OCI-M1 (cell line): ENCODE data around the gene TRRAP.

ENCODE experiments used
- DNase-seq: peaks from one replicate; lab custom pipeline; 2025; lab: John Stamatoyannopoulos, UW

Gene TRRAP

DNA sequence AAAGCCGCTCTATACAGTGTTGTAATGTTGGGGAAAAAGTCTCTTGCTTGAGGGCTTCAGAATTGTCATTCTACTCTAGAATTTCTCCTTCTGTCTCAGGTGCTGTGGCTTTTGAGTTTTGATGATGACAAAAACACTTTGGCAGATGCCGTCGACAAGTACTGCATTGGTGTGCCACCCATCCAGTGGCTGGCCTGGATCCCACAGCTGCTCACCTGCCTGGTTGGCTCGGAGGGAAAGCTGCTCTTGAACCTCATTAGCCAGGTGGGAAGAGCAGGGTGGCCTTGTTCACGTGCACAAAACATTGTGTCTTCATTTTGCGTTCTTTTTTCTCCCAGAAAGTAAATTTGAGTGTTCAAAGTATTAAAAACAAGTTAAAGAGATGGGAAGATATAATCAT lies 112.0 kb downstream of the TRRAP start:
- DNase-seq, result no peak

- DNase-seq, result no peak
Observed at GRCh38 chr7:98991141-98991540, 112.8 kb downstream of the TRRAP start.

GRCh38 chr7:98992076-98992475 lies 113.7 kb downstream of the TRRAP start:
- DNase-seq, result no peak

GRCh38 chr7:98993024-98993897 lies 114.9 kb downstream of the TRRAP start:
- no peak for DNase-seq

DNA sequence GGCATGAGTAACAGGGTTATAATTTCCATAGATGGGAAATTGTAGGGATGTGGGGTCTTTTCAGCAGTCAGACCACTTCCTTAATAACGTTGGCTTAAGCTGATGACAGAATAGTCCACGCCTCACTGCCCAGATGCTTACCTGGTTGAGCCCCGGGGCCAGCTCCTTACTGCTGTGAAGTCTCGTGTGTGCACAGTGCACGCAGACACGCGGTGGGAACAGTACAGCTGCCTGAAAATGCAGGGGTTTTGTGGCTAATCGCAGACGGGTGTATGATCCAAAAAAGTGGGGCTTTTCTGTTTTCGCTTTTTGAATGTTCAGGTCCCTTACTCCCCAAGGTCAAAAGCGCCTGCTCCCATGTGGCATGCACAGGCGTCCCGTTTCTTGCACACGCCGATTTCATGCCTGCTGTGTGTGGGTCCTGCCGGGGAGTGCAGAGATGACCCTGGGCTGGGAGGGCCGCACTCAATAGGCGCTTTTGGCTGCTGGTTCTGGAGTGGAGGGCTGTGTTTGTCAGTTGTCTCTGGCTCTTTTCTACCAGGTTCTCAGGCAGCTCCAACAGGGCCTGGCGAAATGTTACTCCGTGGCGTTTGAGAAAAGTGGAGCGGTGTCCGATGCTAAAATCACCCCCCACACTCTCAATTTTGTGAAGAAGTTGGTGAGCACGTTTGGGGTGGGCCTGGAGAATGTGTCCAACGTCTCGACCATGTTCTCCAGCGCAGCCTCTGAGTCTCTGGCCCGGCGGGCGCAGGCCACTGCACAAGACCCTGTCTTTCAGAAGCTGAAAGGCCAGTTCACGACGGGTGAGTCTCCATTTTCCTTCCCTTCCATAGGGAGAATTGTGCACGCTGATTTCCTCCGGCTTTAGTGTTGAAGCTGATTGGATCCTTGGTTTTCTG lies 116.0 kb downstream of the TRRAP start:
- no peak for DNase-seq

GRCh38 chr7:98995111-98995510 lies 116.8 kb downstream of the TRRAP start:
- no peak for DNase-seq

DNA sequence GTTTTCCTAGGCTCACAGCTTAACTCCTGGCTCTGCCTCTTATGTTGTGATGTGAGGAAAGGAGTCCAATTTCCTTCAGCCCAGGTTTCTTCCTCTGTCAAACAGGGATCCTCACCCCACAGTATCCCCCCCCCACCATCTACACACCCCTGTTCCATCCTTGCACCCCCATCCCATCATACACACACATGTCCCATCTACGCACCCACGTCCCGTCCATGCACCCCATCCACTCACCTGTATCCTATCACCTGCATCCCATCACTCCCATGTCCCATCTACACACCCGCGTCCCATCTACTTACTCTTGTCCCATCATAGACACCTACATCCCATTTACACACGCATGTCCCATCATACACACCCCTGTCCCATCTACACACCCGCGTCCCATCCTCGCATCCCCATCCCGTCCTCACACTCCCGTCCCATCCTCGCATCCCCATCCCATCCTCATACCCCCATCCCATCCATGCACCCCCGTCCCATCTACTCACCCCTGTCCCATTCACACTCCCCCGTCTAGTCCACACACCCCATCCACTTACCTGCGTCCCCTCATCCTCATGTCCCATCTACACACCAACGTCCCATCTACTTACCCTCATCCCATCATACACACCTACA lies 117.3 kb downstream of the TRRAP start:
- DNase-seq, result no peak

GRCh38 chr7:98996150-98996552 lies 117.8 kb downstream of the TRRAP start:
- no peak for DNase-seq

DNA sequence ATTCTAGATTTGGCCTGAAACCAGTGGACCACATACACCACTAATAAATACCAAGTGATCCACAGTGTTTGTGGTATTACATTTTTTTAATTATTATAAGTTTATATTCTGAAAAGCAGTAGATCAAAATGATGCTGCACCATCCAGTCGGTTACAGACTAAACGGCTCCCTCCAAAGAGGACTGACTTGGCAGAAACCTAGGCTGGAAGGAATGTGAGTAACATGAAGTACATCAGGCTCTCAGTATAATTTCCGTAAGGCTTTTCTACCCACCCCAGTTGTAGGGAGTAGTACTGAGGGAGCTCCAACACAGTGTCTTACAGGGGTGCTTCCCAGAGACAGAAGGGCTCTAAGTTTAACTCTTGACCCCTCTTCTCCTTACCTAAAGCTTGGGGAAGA lies 119.5 kb downstream of the TRRAP start:
- no peak for DNase-seq

DNA sequence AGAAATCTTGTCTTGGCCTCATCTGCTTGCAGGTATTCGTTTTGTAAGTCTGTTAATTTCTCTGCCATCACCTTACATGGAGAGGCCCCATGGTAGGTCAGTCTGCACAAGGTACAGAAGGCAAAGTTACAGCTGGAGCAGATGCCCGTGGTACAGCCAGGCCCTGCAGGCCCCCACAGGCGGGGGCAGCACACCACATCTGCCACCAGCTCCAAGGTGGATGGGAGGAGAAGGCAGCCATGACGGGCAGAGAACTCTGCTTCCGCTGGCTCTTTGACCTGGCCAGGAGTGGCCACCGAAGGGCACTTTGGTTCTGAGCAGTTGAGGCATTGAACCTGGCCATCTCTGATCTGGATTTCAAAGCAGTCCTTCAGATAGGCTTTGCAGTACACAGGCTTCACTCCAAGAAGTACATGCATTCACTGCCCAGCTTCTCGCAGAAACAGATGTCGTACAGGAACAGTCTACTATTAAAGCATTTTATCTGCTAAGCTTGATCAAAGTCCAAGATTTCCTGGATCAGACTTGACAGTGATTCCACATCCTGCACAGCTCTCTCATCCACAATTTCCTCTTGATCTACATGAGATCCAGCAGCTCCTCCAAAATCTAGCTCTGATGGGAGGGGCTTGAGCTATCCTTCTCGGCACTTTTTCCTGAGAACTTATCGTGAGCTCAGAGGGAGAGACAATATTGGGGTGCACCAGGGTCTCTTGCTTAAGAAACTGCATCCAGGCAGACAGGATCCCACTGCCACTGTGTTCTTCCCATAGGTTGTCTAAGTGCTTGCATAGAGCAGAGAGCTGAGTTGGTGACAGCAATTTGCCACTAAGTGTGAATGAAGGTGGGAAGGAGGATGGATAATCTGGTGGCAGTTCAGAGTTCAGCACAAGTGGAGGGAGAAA lies 120.7 kb downstream of the TRRAP start:
- no peak for DNase-seq

- no peak for DNase-seq
Observed at GRCh38 chr7:99000196-99000903, 122.0 kb downstream of the TRRAP start.

DNA sequence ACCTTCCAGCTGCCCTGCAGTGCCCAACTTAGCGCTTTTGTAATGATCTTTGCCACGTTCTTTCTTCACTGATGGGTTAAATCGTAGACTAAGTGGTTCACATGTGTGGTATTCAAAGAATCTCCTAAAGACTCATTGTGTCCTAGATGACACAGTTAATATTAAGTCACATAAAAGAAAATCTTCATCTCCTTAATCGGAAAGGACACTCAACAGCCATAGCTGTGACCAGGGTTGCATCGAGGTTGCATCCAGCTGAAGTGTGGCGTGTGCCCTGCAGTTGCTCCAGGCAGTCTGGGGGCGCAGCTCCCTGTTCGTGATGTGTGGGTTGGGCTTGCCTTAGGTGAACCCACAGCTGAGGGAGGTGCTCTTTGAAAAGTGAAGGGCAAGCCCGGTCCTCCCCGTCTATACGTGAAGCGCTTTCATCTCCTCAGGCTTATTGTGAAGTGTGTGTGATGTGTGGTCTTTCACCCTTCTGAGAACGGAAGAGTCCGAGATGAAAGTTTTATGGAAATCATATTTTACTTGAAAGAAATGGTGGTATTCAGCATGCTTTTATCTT lies 122.7 kb downstream of the TRRAP start:
- no peak for DNase-seq

GRCh38 chr7:99001482-99002147 lies 123.3 kb downstream of the TRRAP start:
- DNase-seq, result no peak

- no peak for DNase-seq
Observed at GRCh38 chr7:99002148-99002826, 124.0 kb downstream of the TRRAP start.

DNA sequence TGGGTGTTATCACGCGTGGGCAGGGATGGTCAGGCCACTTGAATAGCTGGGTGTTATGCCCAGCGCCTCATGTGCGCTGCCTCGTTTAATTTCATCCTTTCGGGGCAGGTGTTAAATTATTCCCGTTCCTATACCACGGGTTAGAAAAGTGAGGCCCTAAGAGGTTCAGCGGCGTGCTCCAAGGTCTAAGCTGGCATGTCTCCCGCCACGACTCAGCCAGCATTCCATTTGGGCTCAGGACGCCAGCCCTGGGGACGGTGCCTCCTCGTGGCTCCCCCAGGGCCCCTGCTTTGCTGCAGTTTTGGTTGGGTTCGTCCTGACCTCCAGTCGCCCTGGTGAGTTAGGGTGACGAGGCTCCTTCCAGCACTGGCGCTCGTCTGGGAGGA lies 124.5 kb downstream of the TRRAP start:
- DNase-seq, result no peak

GRCh38 chr7:99003419-99003818 lies 125.1 kb downstream of the TRRAP start:
- DNase-seq, result no peak

- DNase-seq, result no peak
Observed at GRCh38 chr7:99004216-99004615, 125.9 kb downstream of the TRRAP start.

GRCh38 chr7:99004781-99005500 lies 126.6 kb downstream of the TRRAP start:
- no peak for DNase-seq

GRCh38 chr7:99005776-99006175 lies 127.4 kb downstream of the TRRAP start:
- no peak for DNase-seq
